CD4-positive, alpha-beta T cell treated with Interleukin-12 subunit alpha and Interleukin-12 subunit beta, for 1 hour (primary cell): Measurements from ENCODE around the gene RNF41.
"Not testable (repeated sequence)": the region's sequence is repeated elsewhere in the genome, so short reads cannot be mapped to it uniquely, and the experiment has no call there.

Experiments used
- DNase-seq: peaks from one replicate; pipeline ENCODE4 v3.0.0-alpha.2; 2020

Gene RNF41

GRCh38 chr12:56163533-56164344 lies 58.0 kb downstream of the RNF41 start:
- DNase-seq = peak; percentile 13

- DNase-seq = no peak
Observed at GRCh38 chr12:56162468-56163290, 59.0 kb downstream of the RNF41 start.

GRCh38 chr12:56161690-56162351 lies 59.9 kb downstream of the RNF41 start:
- no peak for DNase-seq

- DNase-seq = no peak
Observed at GRCh38 chr12:56160894-56161689, 60.6 kb downstream of the RNF41 start.

- peak; percentile 75 for DNase-seq
Observed at GRCh38 chr12:56160193-56160763, 61.4 kb downstream of the RNF41 start.

- no peak for DNase-seq
Observed at GRCh38 chr12:56159482-56160192, 62.1 kb downstream of the RNF41 start.

- DNase-seq = peak; percentile 27
Observed at GRCh38 chr12:56158926-56159461, 62.7 kb downstream of the RNF41 start.

GRCh38 chr12:56158029-56158925 lies 63.4 kb downstream of the RNF41 start, which contains the start of gene MYL6:
Gene MYL6, plus strand, starts transcription at chr12:56158359. Its CDS starts 43 bp downstream, at chr12:56158402.
- peak; percentile 94 for DNase-seq

- DNase-seq = peak; percentile 73
Observed at GRCh38 chr12:56157201-56158028, 64.3 kb downstream of the RNF41 start.

- not testable (repeated sequence) for DNase-seq
Observed at GRCh38 chr12:56156464-56157200, 65.1 kb downstream of the RNF41 start.

- no peak for DNase-seq
Observed at GRCh38 chr12:56155256-56155845, 66.4 kb downstream of the RNF41 start.

- no peak for DNase-seq
Observed at GRCh38 chr12:56154818-56155217, 66.9 kb downstream of the RNF41 start.

GRCh38 chr12:56154246-56154771 lies 67.4 kb downstream of the RNF41 start:
- no peak for DNase-seq

- no peak for DNase-seq
Observed at GRCh38 chr12:56153678-56154065, 68.0 kb downstream of the RNF41 start.

GRCh38 chr12:56152756-56153677 lies 68.7 kb downstream of the RNF41 start:
- DNase-seq = no peak
